Measurements from ENCODE around the gene RCN2.

The RCN2 gene

DNA sequence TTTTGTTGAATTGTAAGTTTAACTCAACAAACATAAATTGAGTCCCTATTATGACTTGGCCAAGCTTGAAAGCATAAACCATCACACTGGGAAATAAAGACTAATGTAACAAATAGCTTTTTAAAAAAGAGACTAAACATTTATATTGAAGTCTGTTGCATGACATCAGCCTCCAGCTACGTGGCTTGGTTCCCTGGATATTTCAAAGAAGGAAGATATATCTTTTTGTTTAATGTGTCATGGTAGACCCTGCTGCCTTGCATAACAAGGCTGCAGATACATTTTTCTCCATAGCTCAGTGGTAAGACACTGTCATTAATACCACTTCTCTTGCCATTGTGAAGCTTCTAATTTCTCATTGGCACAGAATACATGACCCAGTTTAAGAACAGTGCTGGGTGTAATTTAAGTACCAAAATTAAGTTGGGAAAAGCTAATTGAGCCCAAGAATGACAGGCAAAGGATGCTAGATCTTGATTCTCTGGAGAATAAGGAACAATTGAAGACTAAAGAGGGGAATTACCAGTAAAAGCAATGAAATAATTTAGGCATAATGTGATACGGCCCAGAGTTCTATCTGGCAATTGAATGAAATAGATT, 14.0 kb downstream of the RCN2 start:
- TF ChIP-seq, protein P1, sequence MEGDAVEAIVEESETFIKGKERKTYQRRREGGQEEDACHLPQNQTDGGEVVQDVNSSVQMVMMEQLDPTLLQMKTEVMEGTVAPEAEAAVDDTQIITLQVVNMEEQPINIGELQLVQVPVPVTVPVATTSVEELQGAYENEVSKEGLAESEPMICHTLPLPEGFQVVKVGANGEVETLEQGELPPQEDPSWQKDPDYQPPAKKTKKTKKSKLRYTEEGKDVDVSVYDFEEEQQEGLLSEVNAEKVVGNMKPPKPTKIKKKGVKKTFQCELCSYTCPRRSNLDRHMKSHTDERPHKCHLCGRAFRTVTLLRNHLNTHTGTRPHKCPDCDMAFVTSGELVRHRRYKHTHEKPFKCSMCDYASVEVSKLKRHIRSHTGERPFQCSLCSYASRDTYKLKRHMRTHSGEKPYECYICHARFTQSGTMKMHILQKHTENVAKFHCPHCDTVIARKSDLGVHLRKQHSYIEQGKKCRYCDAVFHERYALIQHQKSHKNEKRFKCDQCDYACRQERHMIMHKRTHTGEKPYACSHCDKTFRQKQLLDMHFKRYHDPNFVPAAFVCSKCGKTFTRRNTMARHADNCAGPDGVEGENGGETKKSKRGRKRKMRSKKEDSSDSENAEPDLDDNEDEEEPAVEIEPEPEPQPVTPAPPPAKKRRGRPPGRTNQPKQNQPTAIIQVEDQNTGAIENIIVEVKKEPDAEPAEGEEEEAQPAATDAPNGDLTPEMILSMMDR (IDR thresholded peaks at IDR 0.05; ENCODE audit: control extremely low read depth, extremely low read depth, low read depth, missing control alignments): no peak
- CTCF ChIA-PET: interaction anchor here (0.7 to 2.9 kb wide), 4 partner anchors 9 to 26 kb away, joined by 3 to 9 read pairs (median 6); partner anchors contain the start of gene RCN2
- POLR2A ChIA-PET: no interaction called here

DNA sequence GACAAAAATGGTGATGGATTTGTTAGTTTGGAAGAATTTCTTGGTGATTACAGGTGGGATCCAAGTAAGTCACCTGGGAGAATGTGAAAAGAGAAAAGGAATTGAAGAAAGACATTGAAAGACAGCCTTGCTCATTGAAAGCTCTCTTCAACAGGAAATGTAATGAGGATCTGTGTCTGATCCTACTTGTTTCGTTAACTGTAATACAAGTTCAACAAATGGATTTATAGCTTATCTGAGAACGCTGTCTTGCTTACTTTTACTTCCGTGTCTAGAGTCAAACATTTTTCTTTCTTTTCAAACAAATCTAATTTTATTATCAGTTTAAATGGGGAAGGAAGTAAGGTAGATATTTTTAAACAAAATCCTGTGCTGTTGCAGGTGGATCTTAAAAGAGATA, 15.9 kb downstream of the RCN2 start:
- ChIA-PET CTCF (interaction anchor here (1.1 to 2.9 kb wide), 3 partner anchors 16 to 549 kb away, joined by 3 to 9 read pairs (median 6); partner anchors contain the start of gene RCN2), POLR2A (no interaction called here)
- DNase-seq (ENCODE audit: extremely low spot score): no peak
- TF ChIP-seq, protein P1 (IDR thresholded peaks at IDR 0.05; ENCODE audit: control extremely low read depth, extremely low read depth, low read depth, missing control alignments): no peak

More for the DNA sequence above, 14.0 kb downstream of the RCN2 start:
- DNase-seq (ENCODE audit: extremely low spot score): no peak

DNA sequence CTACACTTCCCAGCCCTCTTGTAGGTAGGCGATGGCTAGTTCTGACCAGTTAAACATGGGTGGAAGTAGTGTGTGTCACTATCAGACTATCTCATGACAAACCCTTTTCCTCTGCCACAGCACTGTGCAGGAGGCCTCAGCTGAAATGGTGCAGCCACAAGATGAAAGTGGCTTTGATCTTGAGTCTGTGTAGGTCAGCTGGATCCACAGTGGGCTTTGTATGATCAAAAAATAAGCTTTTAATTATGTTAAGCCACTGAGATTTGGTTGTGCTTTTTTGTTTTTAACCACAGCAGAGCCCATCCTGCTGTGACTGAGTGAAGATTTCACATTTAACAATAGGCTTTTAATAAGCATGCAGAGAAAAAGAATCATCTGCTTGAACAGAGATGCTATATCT, 19.7 kb downstream of the RCN2 start:
- POLR2A ChIA-PET: no interaction called here
- no peak for DNase-seq (ENCODE audit: extremely low spot score)
- TF ChIP-seq, protein P1 (IDR thresholded peaks at IDR 0.05; ENCODE audit: control extremely low read depth, extremely low read depth, low read depth, missing control alignments): no peak
- CTCF ChIA-PET: interaction anchor here (1.3 to 1.6 kb wide), 3 partner anchors 9 to 592 kb away, joined by 3 to 5 read pairs (median 5); no protein-coding TSS in a partner anchor

DNA sequence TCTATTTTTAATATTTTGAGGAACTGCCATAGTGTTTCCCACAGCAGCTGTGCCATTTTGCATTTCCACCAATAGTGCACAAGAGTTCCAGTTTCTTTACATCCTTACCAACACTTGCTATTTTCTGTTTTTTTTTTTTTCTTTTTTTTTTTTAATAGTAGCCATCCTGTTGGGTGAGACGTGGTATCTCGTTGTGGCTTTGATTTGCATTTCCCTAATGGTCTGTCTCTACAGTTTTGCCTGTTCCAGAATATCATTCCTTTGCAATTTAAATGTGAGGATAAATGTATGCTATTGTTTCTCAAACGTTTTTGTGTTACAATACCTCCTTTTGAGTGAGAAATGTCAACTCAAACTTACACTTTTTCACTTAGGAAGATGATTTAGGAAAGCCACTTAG, 22.4 kb downstream of the RCN2 start:
- DNase-seq (ENCODE audit: extremely low spot score): no peak
- CTCF ChIA-PET: interaction anchor here (1.0 to 2.5 kb wide), 3 partner anchors 8 to 19 kb away, joined by 4 to 8 read pairs (median 7); no protein-coding TSS in a partner anchor
- TF ChIP-seq, protein P1 (IDR thresholded peaks at IDR 0.05; ENCODE audit: control extremely low read depth, extremely low read depth, low read depth, missing control alignments): no peak
- POLR2A ChIA-PET: no interaction called here

DNA sequence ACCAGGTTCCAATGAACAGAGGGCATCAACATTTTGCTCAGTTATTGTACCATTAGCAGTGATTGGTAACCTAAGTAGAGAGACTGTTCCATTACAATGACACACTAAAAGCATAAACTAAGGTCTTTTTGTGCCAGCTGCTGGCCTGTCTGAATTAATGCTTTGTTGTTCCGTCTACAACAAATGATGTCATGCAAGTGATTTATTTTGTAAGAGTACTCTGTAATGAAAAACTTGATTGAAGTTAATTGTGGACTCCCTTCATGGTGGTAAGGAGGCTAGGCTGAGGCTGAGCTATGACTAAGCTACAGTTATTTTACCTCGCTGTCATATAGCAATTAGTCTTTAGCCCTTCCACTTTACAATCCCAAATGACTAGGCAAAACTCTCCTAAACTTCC, 23.2 kb downstream of the RCN2 start:
- CTCF ChIA-PET: interaction anchor here (1.0 to 2.5 kb wide), 3 partner anchors 9 to 18 kb away, joined by 4 to 8 read pairs (median 7); no protein-coding TSS in a partner anchor
- POLR2A ChIA-PET: no interaction called here
- no peak for DNase-seq (ENCODE audit: extremely low spot score)
- TF ChIP-seq, protein P1 (IDR thresholded peaks at IDR 0.05; ENCODE audit: control extremely low read depth, extremely low read depth, low read depth, missing control alignments): no peak

DNA sequence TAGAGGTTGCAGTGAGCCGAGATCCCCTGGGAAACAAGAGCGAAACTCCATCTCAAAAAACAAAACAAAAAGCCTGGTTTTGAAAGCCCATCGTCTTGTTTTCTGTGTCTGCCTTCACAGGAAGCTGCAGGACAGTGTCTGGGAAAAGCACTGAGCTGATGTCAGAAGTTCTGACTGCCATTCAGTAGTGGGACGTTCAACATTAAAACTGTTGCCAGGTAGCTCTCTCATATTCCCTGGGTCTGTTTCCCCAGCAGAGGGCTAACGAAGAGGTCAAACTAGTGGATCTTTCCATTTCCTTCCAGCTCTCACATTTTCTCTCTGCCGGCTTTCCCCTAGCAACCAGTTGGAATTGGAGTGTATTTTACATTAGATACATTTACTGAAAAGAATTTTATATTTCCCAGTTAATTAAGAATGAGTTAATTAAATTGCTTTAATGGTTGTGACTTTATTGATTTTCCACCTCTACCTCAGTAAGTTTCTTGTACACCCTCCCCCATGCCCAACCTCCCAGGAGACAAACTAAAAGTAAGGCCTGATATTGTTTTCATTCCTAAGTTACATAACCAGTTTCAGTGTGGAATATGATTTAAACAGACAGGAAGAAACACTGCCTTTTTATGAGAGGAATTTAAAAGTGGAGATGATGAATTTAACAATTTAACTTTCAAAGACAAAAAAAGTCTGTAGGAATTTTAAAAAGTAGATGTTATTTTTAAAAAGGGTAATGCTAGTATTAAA, 29.9 kb downstream of the RCN2 start:
- ChIA-PET CTCF (interaction anchor here (1.2 to 4.1 kb wide), 4 partner anchors 9 to 26 kb away, joined by 3 to 25 read pairs (median 3); no protein-coding TSS in a partner anchor), POLR2A (no interaction called here)
- no peak for DNase-seq (ENCODE audit: extremely low spot score)
- TF ChIP-seq, protein P1 (IDR thresholded peaks at IDR 0.05; ENCODE audit: control extremely low read depth, extremely low read depth, low read depth, missing control alignments): no peak

All from GM10248 (cell line).